Midbrain (tissue), 1 donor: ENCODE results near the gene PDXDC1.
A peak's percentile ranks its signal among the peaks of the same experiment; 100 is the strongest.
"Not testable (repeated sequence)": the region's sequence is repeated elsewhere in the genome, so short reads cannot be mapped to it uniquely, and the experiment has no call there.

Experiments
- DNase-seq: peaks from one replicate; lab custom pipeline; 2025; lab: John Stamatoyannopoulos, UW

PDXDC1 gene, protein sequence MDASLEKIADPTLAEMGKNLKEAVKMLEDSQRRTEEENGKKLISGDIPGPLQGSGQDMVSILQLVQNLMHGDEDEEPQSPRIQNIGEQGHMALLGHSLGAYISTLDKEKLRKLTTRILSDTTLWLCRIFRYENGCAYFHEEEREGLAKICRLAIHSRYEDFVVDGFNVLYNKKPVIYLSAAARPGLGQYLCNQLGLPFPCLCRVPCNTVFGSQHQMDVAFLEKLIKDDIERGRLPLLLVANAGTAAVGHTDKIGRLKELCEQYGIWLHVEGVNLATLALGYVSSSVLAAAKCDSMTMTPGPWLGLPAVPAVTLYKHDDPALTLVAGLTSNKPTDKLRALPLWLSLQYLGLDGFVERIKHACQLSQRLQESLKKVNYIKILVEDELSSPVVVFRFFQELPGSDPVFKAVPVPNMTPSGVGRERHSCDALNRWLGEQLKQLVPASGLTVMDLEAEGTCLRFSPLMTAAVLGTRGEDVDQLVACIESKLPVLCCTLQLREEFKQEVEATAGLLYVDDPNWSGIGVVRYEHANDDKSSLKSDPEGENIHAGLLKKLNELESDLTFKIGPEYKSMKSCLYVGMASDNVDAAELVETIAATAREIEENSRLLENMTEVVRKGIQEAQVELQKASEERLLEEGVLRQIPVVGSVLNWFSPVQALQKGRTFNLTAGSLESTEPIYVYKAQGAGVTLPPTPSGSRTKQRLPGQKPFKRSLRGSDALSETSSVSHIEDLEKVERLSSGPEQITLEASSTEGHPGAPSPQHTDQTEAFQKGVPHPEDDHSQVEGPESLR

GRCh38 chr16:14974656-14975417, at the start of gene PDXDC1:
Gene PDXDC1 (plus strand): TSS chr16:14975026. CDS start chr16:14975200, 174 bp downstream.
- peak; percentile 85 for DNase-seq

DNA sequence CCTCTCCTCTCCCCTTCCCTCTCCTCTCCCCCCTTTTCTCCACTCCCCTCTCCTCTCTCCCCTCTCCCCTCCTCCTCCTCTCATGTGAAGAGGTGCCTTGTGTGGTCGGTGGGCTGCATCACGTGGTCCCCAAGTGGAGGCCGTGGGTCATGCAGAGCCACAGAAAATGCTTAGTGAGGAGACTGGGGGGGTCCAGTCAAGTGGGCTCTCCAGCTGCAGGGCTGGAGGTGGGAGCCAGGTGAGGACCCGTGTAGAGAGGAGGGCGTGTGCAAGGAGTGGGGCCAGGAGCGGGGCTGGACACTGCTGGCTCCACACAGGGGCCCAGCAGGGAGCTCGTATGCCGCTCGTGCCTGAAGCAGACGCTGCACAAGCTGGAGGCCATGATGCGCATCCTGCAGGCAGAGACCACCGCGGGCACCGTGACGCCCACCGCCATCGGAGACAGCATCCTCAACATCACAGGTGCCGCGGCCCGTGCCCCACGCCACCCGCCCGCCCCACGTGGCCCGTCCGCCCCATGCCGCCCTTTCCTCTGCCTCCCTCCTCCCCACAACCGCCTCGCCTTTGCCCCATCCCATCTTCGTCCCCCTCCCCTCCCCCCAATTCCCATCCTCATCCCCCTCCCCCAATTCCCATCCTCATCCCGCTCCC, 46.6 kb upstream of the PDXDC1 start:
- DNase-seq, result not testable (repeated sequence)

DNA sequence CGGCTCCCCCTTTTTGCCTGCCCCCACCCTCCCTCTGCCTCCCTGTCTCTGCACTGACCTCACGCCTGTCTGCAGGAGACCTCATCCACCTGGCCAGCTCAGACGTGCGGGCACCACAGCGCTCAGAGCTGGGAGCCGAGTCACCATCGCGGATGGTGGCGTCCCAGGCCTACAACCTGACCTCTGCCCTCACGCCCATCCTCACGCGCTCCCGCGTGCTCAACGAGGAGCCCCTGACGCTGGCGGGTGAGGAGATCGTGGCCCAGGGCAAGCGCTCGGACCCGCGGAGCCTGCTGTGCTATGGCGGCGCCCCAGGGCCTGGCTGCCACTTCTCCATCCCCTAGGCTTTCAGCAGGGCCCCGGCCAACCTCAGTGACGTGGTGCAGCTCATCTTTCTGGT, 45.6 kb upstream of the PDXDC1 start:
- DNase-seq, result not testable (repeated sequence)

GRCh38 chr16:14930246-14930645, 44.6 kb upstream of the PDXDC1 start:
- not testable (repeated sequence) for DNase-seq

DNA sequence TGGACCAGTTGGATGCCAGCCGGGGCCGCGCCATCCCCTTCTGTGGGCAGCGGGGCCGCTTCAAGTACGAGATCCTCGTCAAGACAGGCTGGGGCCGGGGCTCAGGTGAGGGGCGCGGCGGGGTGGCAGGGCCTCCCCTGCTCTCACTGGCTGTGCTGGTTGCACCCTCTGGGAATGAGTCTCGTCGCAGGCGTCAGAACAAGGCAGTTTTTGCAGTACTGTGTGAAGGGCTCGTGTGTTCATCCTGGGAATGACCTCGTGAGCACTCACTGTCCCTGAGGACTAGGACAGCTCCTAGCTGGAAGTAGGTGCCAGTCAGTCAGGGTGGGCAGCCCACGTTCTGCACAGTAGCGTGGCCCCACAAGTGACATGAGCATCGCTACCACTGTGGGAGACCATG, 43.9 kb upstream of the PDXDC1 start:
- not testable (repeated sequence) for DNase-seq

DNA sequence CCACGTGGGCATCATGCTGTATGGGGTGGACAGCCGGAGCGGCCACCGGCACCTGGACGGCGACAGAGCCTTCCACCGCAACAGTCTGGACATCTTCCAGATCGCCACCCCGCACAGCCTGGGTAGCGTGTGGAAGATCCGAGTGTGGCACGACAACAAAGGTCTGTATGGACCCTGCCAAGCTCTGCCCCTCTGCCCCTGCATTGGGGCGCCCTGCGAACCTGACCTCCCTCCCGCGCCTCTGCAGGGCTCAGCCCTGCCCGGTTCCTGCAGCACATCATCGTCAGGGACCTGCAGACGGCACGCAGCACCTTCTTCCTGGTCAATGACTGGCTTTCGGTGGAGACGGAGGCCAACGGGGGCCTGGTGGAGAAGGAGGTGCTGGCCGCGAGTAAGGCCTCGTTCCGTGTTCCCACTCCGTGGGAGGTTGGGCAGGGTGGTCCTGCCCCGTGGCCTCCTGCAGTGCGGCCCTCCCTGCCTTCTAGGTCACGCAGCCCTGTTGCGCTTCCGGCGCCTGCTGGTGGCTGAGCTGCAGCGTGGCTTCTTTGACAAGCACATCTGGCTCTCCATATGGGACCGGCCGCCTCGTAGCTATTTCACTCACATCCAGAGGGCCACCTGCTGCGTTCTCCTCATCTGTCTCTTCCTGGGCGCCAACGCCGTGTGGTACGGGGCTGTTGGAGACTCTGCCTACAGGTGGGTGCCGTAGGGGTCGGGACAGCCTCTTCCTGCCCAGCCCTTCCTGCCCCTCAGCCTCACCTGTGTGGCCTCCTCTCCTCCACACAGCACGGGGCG, 42.0 kb upstream of the PDXDC1 start:
- not testable (repeated sequence) for DNase-seq

DNA sequence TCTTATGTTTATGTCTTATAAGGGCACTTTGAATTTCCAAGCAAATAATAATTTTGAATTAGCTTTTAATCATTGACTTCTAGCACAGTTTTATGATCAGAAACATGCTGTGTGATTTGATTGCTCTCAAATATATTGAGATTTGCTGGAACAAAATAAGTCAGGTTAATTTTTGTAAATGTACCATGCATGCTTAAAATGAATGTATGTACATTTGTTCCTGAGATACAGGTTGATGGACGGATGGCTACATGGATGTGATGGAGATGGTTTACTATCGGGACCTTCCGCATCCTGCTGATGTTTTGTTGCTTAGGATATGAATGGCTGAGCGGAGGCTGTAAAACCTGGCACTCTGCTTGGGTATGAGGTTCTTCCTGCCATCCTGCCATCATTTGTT, 37.7 kb upstream of the PDXDC1 start, which contains the start of gene NPIPA1:
TSS of gene NPIPA1 (plus strand) at position 301 of the 400 bp plus-strand sequence. CDS start at position 301, 0 bp downstream.
- DNase-seq, result not testable (repeated sequence)

- not testable (repeated sequence) for DNase-seq
These were observed 36.8 kb upstream of the PDXDC1 start for GRCh38 chr16:14937994-14938393.

- DNase-seq, result not testable (repeated sequence)
These were observed 32.1 kb upstream of the PDXDC1 start for GRCh38 chr16:14942686-14943085.

DNA sequence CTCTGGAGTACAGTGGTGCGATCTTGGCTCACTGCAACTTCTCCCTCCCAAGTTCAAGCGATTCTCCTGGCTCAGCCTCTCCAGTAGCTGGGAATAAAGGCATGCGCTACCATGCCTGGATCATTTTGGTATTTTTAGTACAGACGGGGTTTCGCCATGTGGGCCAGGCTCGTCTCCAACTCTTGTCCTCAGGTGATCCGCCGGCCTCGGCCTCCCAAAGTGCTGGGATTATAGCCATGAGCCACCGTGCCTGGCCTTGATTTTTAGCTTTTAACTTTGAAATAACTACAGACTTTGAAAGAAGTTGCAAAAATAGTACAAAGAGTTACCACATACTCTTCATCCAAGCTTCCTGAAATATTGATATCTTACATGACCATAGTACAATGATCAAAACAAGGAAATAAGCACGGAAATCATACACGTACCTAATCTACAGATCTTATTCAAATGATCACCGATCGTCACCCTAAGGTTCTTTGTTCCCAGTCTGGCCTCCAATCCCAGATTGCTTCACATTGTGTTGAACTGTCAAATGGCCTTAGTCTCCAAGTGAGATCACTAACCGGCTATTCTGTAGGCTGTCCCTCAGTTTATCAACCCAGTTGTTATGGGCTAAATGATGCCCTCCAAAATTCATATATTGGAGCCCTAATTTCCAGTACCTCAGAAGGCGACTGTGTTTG, 19.1 kb upstream of the PDXDC1 start:
- DNase-seq, result no peak

DNA sequence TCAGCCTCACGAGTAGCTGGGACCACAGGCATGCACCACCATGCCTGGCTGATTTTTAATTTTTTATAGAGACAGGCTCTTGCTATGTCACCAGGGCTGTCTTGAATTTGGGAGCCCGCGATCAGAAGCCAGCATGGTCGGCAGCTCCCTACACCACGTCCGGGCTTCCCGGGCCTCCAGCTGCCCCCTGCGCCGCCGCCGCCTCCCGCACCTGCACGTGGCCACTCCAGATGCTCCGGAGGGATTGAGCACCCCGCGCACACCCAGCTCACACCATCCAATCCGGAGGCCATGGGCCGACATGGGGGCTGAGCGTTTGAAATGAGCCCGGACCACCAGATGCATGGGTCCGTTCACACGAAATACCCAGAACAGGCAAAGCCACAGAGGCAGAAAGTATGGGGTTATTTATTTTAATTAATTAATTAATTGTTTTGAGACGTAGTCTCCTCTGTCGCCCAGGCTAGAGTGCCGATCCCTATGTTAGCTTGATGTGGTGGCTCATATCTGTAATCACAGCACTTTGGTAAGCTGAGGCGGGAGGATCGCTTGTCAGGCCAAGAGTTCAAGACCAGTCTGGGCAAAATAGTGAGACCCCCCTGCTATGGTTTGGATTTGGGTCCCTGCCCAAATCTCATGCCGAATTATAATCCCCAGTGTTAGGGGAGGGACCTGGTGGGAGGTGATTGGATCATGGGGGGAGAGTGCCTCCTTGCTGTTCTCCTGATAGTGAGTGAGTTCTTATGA, 17.1 kb upstream of the PDXDC1 start:
- DNase-seq, result no peak

- DNase-seq, result no peak
These were observed 16.6 kb upstream of the PDXDC1 start for GRCh38 chr16:14958323-14958600.

DNA sequence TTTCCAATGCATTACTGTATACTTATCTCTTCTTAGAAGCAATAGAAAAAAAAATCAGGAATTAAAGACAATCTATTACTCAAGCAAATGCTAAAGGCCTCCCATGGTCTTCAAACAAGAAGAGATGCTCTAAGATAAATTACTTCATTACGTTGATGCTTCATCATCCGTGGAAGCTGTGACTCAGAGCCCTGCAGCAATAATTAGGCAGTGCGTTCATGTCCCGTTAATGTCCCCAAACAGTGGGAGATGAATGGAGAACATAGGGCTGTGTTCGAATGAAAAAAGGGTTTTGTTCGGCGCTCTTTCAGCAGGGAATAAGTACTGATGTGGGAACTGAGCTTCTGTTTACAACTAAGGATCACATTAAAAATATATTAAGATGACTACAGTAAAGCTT, 15.9 kb upstream of the PDXDC1 start:
- DNase-seq, result no peak

DNA sequence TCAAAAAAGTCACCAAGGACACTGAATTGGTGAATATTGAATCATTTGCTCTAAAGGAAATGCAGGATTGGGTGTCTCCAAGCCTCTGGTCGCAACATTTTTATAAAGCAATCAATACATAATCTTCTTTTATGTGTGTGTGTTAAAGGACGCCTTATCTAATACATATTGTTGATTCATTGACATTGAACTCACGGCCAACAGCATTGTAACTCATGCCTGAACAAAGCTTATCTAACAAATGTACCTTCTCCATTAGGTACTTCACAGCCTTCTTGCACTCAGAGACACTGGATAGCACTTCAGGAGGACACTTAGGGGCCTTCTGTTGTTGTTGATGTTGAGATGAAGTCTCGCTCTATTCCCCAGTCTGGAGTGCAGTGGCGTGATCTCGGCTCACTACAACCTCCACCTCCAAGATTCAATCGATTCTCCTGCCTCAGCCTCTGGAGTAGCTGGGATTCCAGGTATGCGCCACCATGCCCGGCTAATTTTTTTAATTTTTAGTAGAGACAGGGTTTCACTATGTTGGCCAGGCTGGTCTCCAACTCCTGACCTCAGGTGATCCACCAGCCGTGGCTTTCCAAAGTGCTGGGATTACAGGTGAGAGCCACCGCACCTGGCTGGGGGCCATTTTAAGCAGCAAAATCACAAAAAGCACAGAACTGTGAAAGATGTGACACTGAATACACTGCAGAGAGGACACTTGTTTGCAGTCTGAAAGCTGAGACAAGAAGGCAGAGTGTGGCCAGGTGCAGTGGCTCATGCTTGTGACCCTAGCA, 13.2 kb upstream of the PDXDC1 start:
- no peak for DNase-seq

- DNase-seq, result no peak
These were observed 11.3 kb upstream of the PDXDC1 start for GRCh38 chr16:14963281-14964173.

- DNase-seq, result no peak
These were observed 9.5 kb upstream of the PDXDC1 start for GRCh38 chr16:14965328-14965727.

- not testable (repeated sequence) for DNase-seq
These were observed 5.0 kb upstream of the PDXDC1 start for GRCh38 chr16:14969795-14970194.
